ENCODE measurements around the gene TRIM22.
"Not testable (repeated sequence)": the region's sequence is repeated elsewhere in the genome, so short reads cannot be mapped to it uniquely, and the experiment has no call there.

The TRIM22 gene

DNA sequence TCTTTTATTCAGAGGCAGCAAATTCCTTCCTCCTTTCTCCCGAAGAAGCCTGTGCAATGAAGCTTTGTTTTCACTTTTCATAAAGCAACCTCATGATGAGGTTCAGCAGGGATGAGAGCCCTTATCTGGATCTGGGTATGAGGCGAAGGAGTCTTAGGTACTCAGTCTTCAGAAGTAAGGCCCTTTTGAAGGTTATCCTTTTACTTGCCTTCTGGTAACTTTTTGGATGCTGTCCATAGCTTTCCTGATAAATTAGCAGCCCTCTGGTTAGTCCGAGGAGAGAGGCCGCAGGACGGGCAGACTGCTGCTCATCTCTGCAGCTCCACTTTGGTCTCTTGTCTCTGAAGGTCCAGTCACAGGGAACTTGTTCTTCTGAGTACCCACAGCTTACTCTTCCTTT is 1.1 kb downstream of the TRIM22 start:
- no peak for DNase-seq (ENCODE audit: low read depth in 2 of 2)

DNA sequence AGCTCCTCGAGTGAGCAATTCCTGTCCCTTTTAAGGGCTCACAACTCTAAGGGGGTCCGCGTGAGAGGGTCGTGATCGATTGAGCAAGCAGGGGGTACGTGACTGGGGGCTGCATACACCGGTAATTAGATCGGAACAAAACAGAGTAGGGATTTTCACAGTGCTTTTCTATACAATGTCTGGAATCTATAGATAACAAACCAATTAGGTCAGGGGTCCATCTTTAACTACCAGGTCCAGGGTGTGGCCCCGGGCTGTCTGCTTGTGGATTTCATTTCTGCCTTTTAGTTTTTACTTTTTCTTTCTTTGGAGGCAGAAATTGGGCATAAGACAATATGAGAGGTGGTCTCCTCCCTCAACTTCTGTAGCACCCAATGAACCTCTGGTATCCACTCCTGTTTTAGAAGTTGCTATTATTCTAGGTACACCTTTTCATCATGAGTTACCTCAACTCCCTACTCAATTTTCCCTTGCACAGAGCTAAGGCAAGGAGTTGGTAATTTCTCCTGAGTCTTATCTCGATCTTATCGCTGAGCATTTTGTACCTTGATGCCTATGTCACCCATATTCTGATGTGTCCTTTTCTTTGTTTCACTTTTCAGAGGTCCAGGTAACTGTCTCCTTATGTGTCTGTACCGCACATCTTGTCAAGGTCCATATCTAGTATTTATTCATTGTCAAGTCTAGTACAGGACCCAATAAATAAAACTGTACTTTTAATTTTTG is 1.8 kb downstream of the TRIM22 start:
- not testable (repeated sequence) for DNase-seq (ENCODE audit: low read depth in 2 of 2)

DNA sequence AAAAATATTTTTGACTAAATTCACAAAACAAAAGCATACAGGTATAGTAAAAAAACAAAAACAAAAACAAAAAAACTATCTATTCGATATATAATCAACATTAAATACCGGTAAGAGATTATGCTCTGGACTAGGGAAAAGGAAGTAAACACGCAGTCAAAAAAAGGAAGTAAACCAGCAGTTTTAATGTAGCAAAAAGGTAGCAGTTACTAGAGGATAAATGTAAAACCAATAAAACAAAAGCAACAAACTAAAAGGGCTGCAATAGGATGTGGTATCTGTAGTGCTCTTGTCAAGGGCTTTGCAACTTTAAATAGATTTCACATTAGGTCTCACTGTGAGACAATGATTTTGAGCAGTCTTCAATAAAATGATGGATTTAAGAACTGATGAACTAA is 2.4 kb downstream of the TRIM22 start:
- DNase-seq (ENCODE audit: low read depth in 2 of 2): no peak

DNA sequence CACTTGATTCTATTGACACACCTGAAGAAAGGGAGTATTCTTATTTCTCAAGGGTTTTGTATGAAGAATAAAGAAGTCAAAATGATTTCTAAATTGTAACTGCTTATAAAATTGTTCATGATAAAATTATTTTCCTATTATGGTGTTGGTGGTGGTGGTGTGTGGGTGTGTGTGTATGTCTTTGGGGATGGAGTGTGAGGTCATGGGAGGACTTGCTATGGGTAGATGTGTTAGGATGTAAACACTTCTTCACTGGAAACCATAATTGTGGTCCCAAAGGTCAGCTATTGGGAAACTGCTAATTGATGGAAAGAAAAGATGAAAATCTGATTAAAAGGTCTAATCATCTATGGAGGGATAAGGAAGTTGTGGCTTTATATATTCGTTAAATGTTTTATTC is 5.1 kb downstream of the TRIM22 start:
- no peak for DNase-seq (ENCODE audit: low read depth in 2 of 2)

DNA sequence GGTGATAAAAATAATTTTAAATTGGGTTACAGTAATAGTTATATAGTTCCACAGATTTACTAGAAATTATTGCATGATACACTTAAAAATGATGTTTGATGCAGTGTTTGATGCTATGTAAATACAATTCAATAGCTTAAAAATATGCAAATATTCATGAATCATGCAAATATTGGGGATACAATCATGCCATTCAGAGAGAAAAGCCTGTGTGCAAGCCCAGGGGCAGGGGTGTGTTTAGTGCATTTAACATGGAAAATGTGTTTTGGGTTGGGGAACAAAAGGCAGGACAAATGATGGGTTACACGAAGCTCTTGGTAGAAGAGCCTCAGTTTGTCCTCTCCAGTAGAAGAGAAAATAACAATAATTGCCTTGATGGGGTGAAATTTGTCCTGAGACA is 6.0 kb downstream of the TRIM22 start:
- no peak for DNase-seq (ENCODE audit: low read depth in 2 of 2)

DNA sequence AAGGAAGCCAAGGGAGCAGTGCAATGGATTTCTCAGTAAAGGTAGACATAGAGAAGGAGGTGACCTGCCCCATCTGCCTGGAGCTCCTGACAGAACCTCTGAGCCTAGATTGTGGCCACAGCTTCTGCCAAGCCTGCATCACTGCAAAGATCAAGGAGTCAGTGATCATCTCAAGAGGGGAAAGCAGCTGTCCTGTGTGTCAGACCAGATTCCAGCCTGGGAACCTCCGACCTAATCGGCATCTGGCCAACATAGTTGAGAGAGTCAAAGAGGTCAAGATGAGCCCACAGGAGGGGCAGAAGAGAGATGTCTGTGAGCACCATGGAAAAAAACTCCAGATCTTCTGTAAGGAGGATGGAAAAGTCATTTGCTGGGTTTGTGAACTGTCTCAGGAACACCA is 6.6 kb downstream of the TRIM22 start:
- DNase-seq (ENCODE audit: low read depth in 2 of 2): no peak

DNA sequence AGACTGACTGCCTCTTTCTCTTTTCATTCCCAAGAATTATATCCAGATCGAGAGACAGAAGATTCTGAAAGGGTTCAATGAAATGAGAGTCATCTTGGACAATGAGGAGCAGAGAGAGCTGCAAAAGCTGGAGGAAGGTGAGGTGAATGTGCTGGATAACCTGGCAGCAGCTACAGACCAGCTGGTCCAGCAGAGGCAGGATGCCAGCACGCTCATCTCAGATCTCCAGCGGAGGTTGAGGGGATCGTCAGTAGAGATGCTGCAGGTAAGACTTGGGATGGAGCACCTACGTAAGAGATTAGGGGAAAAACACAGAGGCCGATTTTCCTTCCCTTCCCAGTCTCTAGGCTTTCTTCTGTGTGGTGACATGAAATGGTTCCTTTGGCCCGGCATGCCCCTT is 8.7 kb downstream of the TRIM22 start:
- no peak for DNase-seq (ENCODE audit: low read depth in 2 of 2)

DNA sequence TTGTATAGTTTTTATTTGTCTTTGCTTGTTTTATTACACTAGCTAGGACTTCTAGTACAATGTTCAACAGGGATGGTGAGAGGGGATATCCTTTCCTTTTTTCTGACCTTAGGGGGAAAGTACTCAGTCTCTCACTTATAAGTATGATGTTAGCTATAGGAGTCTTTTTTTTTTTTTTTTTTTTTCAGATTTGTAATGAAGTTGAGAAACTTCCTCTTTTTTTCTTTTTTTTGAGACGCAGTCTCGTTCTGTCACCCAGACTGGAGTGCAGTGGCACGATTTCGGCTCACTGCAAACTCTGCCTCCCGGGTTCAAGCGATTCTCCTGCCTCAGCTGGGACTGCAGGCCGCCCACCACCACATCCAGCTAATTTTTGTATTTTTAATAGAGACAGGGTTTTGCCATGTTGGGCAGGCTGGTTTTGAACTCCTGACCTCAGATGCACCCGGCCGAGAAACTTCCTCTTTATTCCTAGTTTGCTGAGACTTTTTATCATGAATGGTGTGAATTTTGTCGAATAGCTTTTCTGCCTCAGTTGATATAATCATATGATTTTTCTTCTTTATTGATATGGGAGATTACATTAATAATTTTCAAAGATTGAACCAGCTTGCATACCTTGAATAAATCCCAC is 10.9 kb downstream of the TRIM22 start:
- no peak for DNase-seq (ENCODE audit: low read depth in 2 of 2)

DNA sequence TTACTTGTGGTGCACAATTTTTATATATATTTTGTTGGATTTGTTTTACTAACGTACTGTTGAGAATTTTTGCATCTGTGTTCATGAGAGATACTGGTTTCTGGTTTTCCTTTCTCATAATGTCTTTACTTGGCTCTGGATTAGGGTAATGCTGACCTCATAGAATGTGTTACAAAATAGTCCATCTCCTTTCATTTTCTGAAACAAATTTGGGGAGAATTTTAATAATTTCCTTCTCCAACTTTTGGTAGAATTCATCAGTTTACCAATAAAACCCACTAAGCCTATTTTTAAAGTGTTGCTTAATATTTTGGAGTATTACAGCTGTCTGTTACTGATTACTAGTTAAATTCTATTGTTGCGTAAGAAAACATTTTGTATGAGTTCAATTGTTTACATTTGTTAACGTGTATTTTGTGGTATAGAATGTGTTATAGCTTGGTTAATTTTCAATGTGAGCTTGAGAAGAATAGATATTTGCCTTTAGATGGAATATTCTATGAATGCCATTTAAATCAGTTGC is 11.5 kb downstream of the TRIM22 start:
- no peak for DNase-seq (ENCODE audit: low read depth in 2 of 2)

DNA sequence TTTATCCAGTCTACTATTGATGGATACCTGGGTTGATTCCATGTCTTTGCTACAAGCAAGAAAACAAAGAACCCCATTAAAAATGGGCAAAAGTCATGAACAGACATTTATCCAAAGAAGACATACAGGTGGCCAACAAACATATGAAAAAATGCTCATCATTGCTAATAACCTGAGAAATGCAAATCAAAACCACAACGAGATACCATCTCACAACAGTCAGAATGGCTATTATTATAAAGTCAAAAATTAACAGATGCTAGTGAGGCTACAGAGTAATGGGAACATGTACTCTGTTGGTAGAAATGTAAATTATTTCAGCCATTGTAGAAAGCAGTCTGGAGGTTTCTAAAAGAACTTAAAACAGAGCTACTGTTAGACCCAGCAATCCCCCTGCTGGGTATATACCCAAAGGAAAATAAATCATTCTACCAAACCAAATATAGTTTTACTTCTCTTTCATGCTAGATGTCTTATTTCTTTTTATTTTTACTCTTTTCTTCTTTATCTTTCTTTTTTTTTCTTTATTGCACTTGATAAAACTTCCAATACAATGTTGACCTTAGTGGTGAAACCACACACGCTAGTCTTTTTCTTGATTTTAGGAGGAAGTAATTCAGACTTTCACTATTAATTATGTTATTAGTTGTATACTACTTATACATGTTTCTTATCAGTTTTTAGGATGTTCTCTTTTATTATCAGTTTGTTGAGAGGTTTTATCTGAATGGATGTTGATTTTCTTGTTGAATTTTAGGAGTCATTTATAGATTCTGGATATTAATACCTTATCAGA is 14.3 kb downstream of the TRIM22 start:
- no peak for DNase-seq (ENCODE audit: low read depth in 2 of 2)

DNA sequence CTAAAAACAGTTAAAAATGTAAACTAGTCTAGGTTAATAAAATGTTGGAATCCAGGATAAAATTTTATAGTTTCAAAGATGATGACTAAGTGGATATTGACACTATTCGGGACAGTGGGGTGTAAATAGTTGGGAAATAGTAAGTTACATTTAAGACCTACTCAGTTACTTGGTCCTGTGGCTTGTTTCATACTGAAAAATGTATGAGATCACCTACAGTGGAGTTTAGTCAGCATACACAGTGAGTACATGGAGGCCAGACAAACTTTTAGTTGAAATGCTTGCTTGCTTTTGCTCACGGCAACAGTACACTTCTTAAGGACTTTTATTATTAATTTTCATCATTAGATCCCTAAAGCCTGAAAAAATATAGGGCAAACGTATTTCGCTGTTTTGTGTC is 16.1 kb downstream of the TRIM22 start:
- no peak for DNase-seq (ENCODE audit: low read depth in 2 of 2)

DNA sequence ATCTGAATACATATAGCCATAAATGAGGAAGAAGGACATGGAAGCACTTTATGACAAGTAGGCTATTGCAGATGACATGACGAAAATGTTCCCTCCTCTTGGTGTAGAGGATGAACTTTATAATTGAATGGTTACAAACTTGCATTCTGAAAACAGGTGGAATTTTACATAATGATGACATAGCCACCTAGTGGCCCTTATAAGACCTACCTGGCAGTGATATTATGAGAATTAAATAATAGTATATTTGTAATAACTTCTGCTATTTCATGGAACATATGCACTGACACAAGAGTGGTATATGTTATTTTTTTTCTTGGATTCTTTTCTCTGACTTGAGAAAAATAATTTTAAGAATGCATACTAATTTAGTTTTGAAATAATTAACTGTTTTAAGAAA is 22.9 kb downstream of the TRIM22 start:
- DNase-seq (ENCODE audit: low read depth in 2 of 2): no peak

DNA sequence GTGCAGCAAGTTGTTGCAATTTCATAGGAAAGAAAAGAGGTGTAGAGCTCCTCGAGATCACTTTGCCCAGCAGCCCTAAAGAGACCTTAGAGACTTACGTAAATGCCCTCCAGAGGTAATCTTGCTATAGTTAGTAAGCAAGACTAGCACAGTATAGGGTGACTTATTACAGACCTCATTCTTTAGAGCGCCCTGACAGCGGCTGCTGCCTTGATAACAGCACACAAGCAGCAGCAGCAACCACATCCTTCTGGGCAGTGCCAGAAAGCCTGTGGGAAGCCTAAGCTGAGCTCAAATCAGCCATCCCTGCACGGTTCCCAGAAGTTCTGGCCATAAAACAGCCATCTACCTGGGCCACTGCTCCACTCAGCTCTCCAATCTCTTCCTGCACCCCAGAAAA is 24.1 kb downstream of the TRIM22 start:
- no peak for DNase-seq (ENCODE audit: low read depth in 2 of 2)

DNA sequence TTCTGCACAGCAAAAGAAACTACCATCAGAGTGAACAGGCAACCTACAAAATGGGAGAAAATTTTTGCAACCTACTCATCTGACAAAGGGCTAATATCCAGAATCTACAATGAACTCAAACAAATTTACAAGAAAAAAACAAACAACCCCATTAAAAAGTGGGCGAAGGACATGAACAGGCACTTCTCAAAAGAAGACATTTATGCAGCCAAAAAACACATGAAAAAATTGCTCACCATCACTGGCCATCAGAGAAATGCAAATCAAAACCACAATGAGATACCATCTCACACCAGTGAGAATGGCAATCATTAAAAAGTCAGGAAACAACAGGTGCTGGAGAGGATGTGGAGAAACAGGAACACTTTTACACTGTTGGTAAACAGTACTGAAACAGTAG is 26.9 kb downstream of the TRIM22 start:
- not testable (repeated sequence) for DNase-seq (ENCODE audit: low read depth in 2 of 2)

DNA sequence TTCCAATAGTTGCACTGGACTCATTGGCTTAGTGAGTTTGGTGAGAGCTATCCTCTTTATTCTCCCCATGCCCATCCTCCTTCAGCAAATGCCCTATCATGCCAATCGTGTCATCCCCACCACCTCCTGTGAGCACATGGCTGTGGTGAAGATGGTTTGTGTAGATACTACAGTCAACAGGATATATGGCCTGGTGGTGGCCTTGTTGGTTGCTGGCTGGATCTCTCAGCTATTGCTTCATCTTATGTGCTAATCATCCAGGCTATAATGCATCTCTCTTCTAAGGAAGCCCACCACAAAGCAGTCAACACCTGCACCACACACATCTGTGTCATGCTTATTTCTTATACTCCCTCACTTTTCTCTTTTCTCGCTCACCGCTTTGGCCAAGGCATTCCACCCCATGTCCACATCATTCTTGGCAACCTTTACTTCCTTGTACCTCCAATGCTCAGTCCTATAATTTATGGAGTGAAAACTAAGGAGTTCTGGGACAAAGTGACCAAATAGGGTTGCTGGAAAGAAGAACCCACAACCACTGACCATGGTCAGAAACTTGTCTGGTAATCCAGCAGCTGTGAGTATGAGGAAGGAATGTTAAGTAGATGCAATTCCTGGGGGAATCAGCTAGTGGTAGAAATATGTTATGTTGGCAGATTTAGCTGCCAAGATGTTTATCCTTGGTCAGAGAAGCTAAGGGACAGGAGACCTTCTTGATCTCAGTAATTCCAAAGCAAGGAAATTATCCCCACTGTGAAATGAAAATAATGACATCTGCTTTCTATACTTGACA is 30.3 kb downstream of the TRIM22 start:
- DNase-seq (ENCODE audit: low read depth in 2 of 2): no peak

DNA sequence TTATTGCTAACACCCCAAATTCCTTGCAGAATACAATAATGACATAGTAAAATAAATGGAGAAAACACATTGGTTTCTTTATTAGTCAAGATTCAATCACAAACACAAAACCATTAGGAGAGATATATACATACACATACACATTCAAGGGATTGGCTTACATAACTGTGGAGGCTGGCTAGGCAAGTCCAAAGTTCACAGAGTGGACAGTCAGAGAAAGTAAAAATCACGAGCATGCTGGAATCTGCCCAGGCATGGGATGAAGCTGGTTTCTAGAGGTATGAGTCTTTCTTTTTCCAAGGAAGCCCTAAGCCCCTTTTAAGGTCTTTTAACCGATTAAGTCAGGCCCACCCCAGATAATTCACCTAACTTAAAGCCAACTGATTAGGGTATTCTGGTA is 33.0 kb downstream of the TRIM22 start:
- no peak for DNase-seq (ENCODE audit: low read depth in 2 of 2)

DNA sequence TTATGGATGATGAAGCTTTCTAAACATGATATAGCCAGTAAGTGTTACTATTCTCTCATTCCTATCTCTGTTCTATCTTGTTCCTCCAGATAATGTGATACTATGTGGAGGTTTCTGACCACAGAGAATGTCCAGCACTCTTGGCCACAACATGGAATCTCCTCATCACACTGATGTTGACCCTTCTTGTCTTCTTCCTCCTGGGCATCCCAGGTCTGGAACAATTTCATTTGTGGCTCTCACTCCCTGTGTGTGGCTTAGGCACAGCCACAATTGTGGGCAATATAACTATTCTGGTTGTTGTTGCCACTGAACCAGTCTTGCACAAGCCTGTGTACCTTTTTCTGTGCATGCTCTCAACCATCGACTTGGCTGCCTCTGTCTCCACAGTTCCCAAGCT is 36.8 kb downstream of the TRIM22 start:
- no peak for DNase-seq (ENCODE audit: low read depth in 2 of 2)

DNA sequence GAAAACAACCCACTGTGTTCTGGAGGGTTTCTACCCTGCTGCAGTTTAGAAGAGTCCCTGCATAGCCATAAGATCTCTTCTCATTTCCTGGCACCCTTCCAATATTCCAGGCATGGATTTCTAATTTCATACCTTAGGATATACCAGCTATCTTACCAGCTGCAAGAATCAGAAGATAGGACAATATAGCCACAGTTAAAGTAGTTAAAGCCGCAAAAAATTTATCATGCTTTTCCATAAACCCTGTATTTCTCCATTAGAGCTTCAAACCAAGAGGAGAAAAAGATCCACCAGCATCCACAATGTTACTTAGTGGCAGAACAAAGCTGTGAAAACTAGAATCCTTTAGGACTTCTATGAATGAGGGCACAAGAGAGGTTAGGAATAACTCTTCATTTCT is 38.1 kb downstream of the TRIM22 start:
- DNase-seq (ENCODE audit: low read depth in 2 of 2): no peak

DNA sequence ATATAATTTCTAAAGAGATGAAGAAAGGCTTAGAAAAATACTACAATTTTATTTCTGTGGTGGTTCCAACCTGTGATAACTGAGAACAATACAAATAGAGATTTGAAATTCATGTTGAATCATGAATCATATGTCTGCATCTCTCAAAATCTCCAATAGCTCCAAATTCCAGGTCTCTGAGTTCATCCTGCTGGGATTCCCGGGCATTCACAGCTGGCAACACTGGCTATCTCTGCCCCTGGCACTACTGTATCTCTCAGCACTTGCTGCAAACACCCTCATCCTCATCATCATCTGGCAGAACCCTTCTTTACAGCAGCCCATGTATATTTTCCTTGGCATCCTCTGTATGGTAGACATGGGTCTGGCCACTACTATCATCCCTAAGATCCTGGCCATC is 46.8 kb downstream of the TRIM22 start, which contains the start of gene OR56B1:
Gene OR56B1 (plus strand): TSS at position 53 of the 400 bp plus-strand sequence. CDS start 69 bp downstream, at position 122.
- DNase-seq (ENCODE audit: low read depth in 2 of 2): no peak

DNA sequence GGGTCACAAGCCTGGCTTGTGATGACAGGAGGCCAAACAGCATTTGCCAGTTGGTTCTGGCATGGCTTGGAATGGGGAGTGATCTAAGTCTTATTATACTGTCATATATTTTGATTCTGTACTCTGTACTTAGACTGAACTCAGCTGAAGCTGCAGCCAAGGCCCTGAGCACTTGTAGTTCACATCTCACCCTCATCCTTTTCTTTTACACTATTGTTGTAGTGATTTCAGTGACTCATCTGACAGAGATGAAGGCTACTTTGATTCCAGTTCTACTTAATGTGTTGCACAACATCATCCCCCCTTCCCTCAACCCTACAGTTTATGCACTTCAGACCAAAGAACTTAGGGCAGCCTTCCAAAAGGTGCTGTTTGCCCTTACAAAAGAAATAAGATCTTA is 47.5 kb downstream of the TRIM22 start:
- DNase-seq (ENCODE audit: low read depth in 2 of 2): no peak

DNA sequence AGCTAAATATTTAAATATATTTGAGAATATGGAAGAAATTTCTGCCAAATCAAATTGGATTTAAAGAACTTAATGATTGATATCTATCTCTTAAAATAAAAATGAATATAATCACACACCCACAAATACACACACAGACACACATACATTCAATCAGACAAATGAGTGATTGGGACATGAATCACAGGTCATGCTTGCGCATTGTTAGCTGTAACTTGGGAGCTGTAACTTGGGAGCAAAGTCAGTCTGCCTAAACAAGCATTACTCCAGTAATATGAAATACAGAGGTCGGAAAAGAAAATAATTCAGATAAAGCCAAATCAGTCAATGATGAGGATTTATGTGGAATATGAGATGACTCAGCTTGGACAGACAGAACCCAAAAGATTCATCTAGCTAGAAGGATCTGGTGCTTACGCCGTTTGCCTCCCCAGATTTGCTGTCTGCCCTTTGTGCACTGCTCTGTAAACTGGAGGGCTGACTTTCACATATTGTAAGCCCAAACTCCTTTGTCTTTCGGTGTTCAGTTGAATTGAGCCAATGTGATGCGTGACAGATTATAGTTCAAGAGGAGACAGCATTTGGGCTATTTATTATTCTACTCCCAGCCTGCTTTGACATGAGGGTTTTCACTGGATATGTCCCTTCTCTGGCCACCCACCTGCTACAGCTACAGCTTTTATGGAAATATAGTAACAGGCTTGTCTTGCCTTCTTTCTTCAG is 48.2 kb downstream of the TRIM22 start:
- DNase-seq (ENCODE audit: low read depth in 2 of 2): no peak
